Measurements from ENCODE around the gene IL6R.
"Not testable (repeated sequence)": the region's sequence is repeated elsewhere in the genome, so short reads cannot be mapped to it uniquely, and the experiment has no call there.

IL6R gene

GRCh38 chr1:154406886-154407197, 1.7 kb downstream of the IL6R start:
- no peak for DNase-seq (ENCODE audit: low read depth, low spot score)

- DNase-seq (ENCODE audit: low read depth, low spot score): no peak
Measured at GRCh38 chr1:154407198-154408091, 2.3 kb downstream of the IL6R start.

- DNase-seq (ENCODE audit: low read depth, low spot score): no peak
Measured at GRCh38 chr1:154408174-154408777, 3.1 kb downstream of the IL6R start.

GRCh38 chr1:154410185-154410827, 5.2 kb downstream of the IL6R start:
- no peak for DNase-seq (ENCODE audit: low read depth, low spot score)

GRCh38 chr1:154411525-154411924, 6.4 kb downstream of the IL6R start:
- DNase-seq (ENCODE audit: low read depth, low spot score): no peak

- DNase-seq (ENCODE audit: low read depth, low spot score): no peak
Measured at GRCh38 chr1:154413177-154413783, 8.1 kb downstream of the IL6R start.

- no peak for DNase-seq (ENCODE audit: low read depth, low spot score)
Measured at GRCh38 chr1:154414606-154415005, 9.5 kb downstream of the IL6R start.

- DNase-seq (ENCODE audit: low read depth, low spot score): no peak
Measured at GRCh38 chr1:154416471-154417337, 11.6 kb downstream of the IL6R start.

- DNase-seq (ENCODE audit: low read depth, low spot score): no peak
Measured at GRCh38 chr1:154417338-154417608, 12.1 kb downstream of the IL6R start.

- DNase-seq (ENCODE audit: low read depth, low spot score): no peak
Measured at GRCh38 chr1:154418062-154418921, 13.1 kb downstream of the IL6R start.

- no peak for DNase-seq (ENCODE audit: low read depth, low spot score)
Measured at GRCh38 chr1:154418923-154419619, 13.9 kb downstream of the IL6R start.

- DNase-seq (ENCODE audit: low read depth, low spot score): peak; percentile 95
Measured at GRCh38 chr1:154419620-154420571, 14.8 kb downstream of the IL6R start.

GRCh38 chr1:154420961-154421924, 16.1 kb downstream of the IL6R start:
- DNase-seq (ENCODE audit: low read depth, low spot score): no peak

GRCh38 chr1:154422049-154422448, 16.9 kb downstream of the IL6R start:
- not testable (repeated sequence) for DNase-seq (ENCODE audit: low read depth, low spot score)

- DNase-seq (ENCODE audit: low read depth, low spot score): no peak
Measured at GRCh38 chr1:154422521-154422920, 17.4 kb downstream of the IL6R start.

GRCh38 chr1:154423304-154423987, 18.3 kb downstream of the IL6R start:
- DNase-seq (ENCODE audit: low read depth, low spot score): no peak

- no peak for DNase-seq (ENCODE audit: low read depth, low spot score)
Measured at GRCh38 chr1:154423988-154424326, 18.8 kb downstream of the IL6R start.

Data from smooth muscle cell of the brain vasculature (primary cell).